HUDEP-2 (cell line): Measurements from ENCODE around the gene COMMD3.
"Not testable (repeated sequence)": the region's sequence is repeated elsewhere in the genome, so short reads cannot be mapped to it uniquely, and the experiment has no call there.

Experiments
- DNase-seq, 76 experiments: peaks; one replicate each; lab custom pipeline; 2025; ENCODE audit not compliant: unreplicated experiment in 76 of 76; lab: John Stamatoyannopoulos, UW

Gene COMMD3

DNA sequence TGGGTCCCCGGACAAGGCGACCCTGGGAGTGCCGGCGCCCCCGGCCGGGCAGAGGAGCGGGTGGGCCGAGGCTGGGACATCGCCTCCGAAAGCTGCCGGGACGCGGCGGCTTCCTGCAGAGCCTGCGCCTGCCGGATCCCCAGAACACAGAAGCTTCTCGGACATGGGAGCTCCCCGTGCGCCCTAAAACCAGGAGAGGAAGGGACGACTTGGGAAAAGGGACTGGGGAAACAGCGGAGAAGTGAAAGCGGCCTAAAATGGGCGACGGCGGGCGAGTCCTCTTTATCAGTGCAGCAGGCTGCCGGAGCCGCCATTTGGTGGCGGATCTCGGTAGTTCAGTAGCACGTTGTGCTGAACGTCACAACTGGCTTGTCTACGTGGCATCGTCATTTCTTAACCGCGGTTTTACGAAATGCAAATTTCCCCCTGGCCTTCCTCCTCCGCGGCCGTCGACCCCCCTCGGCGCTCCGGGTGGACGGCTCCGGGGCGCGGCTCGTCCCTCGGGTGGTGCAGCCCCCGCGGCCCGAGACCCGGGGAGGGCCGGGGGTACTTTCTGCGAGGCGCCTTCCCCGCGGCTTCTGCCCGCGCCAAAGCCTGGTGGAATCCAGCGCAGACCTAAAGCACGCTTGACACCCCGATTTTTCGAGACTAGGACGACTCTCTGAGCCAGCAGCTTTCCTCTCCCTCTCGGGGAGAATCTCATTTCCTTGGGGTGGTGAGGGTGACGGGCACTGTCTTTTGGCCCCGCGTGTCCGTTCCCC, 19.2 kb downstream of the COMMD3 start:
- peak in 45 of 76 experiments; percentile 3 to 53 (median 36) for DNase-seq

GRCh38 chr10:22338185-22338900, 22.2 kb downstream of the COMMD3 start:
- no peak for DNase-seq

- no peak for DNase-seq
These were observed 22.7 kb downstream of the COMMD3 start for GRCh38 chr10:22338931-22339330.

DNA sequence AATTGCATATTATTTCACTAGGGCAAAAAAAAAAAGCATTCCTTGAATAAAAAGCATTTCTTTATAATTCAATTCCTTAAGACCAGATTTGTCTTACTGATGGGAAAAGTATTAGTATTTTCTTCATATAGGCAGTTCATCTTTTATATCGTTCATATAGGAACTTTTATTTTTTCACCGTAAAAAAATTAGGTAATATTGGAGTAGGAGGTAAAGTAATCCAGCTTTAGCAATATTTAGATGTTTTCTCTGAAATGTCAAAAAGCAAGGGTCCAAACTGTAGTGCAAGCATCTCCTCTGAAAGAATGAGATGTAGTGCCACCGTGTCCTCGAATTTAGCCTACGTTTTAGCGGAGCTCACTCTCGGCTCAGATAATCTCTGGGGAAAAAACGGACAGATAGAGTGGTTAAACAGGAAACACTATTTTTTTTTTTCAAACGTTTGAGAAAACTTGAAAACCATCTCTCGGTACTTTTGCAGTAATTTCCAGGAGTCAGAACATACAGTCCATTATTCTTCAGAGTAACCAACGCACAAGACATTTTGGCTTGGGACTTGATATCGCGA, 23.7 kb downstream of the COMMD3 start:
- peak in 1 of 76 experiments; percentile 52 for DNase-seq

DNA sequence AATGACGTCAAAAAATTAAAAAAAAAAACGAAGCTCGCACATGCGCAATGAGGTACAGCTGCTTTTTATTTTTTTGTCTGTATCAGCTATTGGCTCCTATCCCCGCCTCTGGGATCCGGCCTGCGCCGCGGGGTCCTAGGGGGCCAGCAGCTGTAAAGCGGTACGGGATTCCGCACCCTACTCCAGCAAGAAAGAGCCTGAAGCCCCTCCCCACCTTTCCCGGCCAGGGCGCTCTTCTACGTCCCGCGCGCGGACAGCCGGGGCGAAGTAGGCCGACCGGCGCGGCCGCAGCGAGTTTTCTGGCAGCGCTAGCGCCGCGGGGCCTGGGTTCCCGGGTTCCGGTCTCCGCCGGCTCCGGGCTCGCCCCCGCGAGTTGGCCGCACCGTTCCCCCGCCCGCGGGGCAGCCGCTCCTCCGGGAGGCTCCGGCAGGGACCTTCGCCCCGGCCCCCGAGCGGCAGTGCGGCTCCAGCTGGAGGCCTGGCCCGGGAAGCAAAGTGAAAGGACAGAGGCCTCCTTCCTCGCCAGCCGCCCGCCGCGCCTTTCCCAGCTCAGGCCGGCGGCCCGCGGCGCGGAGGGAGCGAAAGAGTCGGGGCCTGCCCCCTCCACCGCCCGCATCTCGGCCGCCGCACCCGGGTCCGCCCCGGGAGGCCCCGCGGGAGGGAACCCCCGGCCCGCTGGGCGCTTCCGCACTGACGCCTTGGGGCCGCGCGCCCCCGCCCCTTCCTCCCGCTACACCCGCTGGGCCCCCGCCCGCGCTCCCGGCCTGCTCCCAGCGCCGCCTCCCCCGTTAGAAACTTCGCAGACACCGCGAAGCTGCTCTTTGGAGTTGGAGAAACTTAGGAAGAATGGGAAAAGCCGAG, 24.4 kb downstream of the COMMD3 start:
- DNase-seq, result peak in 64 of 76 experiments; percentile 22 to 85 (median 57)

DNA sequence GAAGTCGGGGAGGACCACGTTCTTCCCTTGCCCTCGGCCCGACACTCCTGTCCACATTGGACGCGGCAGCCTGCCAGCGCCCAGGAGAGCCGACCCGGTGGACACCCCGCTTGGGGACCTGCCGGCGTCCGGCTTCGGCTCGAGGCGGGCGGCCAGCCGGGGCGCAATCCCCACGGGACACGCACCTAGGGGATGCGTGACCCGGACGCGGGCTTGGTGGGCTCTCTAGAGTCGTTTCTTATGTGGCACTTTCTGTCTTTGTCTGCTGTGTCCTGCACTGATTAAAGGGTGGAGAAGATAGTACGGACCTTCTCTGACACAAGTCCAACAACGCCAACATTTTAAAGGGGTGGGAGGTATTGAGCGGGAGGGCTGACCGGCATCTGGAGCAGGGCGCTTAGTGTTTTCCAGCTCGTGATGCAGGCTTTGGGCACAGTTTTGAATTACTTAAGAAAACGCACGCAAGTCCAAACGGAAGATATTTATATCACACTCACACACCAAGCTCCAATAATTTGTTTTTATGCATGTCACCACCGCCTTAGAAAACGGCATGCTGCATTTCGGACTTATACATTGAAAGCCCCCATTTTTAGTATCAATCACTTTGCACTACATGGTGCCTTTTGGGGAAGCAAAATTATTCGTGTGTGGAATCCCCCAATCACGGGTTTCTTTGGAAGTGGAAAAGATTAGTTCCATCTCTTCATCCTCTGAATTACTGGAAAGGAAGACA, 25.2 kb downstream of the COMMD3 start:
- DNase-seq, result peak in 4 of 76 experiments; percentile 28 to 49 (median 41)

DNA sequence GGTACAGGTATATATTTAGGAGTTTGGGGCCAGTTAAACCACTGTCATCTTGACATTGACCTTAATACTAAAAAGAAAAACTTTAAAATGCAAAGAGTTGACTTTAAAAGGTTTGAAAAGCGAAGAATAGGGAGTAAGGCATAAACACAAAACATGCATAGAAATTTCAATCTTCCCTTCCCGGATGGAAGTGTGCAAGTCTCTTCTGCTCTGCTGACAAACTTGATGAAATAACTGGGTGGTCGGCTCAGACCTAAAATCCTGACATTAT, 25.7 kb downstream of the COMMD3 start:
- DNase-seq, result no peak

GRCh38 chr10:22342421-22342820, 26.2 kb downstream of the COMMD3 start:
- no peak for DNase-seq

- DNase-seq, result no peak
These were observed 27.5 kb downstream of the COMMD3 start for GRCh38 chr10:22343731-22344130.

DNA sequence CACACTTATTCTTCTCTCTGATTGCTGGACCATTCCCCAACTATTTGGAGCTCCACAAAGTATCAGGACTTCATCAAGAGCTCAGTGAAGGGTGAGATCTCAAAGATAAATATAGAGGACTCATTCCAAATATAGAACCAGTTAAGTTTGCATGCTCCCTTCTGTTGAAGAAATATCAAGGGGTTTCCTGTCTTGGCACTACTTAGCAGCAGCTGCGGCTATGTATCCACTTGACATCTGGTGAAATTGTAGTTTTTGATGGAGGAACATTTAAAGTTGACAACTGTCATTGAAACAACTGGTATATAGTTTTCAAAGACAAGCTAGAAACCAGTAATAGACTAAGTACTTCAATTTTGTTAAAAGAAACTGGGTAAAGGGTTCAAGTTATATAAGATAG, 28.1 kb downstream of the COMMD3 start:
- DNase-seq, result no peak

DNA sequence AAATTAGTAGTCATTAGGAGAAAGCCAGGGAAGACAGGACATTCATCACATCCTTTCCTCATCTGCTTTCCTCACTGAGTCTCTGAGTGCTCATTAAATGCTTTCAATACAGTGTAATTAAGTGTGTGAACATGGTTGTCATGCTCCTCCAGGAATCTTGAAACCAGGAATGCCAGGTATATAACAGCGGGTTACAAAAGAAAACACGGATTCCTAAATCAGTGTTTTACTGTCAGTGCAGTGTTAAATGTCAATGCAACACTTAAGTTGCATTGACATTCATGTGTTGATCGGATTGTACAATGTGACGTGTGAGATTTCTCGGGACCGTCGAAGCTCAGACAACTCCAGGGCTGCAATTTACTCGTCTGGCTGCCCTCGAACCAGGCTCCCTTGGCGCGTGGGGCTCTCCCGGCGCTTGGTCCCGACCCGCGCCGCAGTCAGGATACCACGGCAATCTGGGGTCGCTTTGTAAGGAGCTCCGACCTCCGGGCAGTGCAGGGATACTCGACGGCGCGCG, 28.7 kb downstream of the COMMD3 start:
- no peak for DNase-seq

DNA sequence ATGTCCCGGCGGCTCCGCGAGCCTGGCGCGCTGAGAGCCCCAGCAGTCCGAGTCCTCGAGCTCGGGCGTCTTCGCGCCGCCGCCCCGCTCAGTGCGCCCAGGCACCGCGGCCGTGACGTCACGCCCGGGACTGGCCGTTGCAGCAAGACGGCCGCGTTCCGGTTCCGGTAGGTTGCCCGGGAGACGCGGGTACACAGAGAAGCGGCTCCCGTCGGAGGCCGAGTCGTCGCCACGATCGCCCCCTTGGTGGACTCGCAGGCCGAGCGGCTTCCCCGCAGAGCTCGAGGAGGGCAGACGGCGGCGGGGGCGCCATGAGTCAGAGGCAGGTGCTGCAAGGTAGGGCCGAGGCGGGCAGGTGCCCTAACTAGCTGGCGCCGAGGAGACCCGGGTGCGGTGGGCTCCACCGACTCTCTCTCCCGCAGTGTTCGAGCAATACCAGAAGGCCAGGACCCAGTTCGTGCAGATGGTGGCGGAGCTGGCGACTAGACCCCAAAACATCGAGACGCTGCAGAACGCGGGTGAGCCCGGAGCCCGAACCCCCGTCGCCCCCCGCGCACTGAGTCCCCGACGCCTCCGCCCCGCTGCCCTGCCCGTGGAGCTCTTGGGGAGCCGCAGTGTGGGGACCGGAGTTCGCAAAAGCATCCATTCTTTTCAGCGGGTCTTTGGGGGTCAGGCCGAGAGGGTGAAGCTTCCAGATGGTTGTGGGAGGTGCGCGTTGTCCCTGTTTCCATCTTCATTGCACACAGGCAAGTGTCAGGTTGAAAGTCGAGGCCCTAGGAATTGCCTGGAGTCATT, 29.3 kb downstream of the COMMD3 start, which contains the start of gene SPAG6:
TSS of gene SPAG6 (plus strand) at position 196 of the 795 bp plus-strand sequence. CDS start at position 312, 116 bp downstream.
- DNase-seq, result peak in 28 of 76 experiments; percentile 3 to 59 (median 31)

DNA sequence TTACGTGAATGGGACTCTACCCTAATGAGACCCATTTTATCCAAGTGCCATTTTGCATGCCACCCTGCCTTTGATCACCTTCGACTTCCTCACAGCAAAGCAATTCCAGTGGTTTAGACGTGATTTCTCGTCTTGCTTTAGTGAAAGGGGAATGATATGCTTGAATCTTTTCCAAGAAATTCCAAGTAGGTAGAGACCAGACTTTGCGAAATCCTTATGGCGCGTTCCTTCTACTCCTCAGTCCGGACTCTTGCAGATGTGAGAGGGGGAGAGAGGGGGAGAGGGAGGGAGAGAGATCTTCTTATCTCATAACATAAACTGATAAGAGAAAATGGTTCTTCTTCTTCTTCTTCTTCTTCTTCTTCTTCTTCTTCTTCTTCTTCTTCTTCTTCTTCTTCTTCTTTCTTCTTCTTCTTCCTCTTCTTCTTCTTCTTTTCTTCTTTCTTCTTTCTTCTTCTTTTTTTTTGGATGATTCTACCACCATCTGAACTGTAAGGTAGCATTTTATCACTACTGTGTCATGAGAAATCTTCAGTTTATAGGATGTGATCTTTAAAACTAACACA, 30.0 kb downstream of the COMMD3 start:
- DNase-seq, result no peak

DNA sequence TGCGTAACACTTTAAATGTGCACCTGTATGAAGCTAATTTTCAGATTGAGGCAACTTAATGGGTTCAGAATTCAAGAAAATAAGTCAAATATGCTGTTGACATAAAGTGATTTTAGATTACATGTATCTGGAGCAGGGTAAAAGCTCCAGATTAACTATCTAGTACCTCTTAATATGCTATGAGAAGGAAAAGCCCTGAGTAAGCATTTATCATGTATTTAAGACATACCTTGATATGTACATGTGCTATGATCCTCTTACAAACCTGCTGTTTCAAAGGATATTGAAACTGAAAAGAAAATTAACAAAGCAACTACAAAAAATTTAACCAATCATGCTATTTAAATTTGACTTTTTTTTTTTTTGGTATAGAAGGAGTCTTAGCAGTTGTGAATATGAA, 33.6 kb downstream of the COMMD3 start:
- DNase-seq, result no peak

GRCh38 chr10:22351131-22351703, 35.0 kb downstream of the COMMD3 start:
- no peak for DNase-seq

DNA sequence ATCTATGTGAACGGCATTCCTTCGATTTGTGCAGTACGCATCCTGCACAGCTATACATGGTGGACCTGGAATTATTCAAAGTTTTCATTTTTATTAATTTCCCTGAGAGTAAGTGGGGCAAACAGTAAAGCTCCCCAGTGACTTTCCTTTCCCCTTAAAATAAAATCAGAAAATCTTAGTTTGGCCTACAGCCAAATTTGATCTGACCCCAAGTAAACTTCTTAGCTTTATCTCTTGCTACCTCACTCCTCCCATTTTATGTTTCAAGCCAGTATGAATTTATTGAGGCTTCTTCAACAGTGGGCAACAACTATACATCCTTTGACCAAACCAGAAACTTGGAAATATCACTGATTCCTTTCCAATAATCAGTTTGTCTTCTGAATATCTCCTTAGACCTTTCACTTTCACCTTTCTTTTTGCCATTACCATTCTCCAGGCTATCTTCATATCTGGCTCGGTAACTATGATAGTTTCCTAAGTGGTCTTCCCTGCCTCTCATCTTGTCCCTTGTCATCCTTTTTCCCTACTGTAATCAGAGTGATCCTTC, 40.2 kb downstream of the COMMD3 start:
- DNase-seq, result peak in 3 of 76 experiments; percentile 6 to 38 (median 23)

DNA sequence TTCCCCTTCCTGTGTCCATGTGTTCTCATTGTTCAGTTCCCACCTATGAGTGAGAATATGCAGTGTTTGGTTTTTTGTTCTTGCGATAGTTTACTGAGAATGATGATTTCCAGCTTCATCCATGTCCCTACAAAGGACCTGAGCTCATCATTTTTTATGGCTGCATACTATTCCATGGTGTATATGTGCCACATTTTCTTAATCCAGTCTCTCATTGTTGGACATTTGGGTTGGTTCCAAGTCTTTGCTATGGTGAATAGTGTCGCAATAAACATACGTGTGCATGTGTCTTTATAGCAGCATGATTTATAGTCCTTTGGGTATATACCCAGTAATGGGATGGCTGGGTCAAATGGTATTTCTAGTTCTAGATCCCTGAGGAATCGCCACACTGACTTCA, 41.6 kb downstream of the COMMD3 start:
- not testable (repeated sequence) for DNase-seq

DNA sequence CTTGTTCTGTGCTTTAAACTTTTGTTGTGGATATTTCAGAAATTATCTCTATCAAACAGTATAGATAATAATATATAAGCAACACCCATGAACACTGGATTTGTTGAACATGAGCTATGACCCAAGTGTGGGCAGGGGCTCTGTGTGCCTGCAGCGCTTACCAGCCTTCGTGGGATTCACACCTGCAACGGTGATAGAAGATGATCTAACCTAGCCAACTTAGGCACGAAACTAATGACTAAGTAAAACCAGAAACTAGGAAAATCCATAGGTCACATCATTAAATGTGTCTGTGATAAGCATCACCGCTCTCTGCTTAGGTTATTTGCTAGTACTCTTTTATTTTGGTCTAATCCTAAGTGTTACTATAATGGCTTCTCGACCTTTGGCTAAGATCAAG, 47.1 kb downstream of the COMMD3 start:
- DNase-seq, result no peak
